Transverse colon (tissue), 4 donors: ENCODE data around the gene ERCC4. TPM values are rescaled to one million over a fixed set of nuclear protein-coding genes. Genes with fewer than 3 reads are reported as not detected.

Experiments used
- DNase-seq: peaks from one replicate; pipeline ENCODE4 v3.0.0-alpha.2; 2019
- H3K27ac ChIP-seq, 4 donors: fragments of 200-600 bp; sonication (generic); 2 replicates each; pipeline ENCODE4 v1.5.1; 2016 to 2018; ENCODE audit warnings: inconsistent platforms in 4 of 4
- H3K27me3 ChIP-seq: fragments of 200-600 bp; sonication (generic); 2 replicates; pipeline ENCODE4 v1.5.1; 2017; ENCODE audit warnings: inconsistent platforms
- H3K36me3 ChIP-seq, 4 donors: fragments of 200-600 bp; sonication (generic); 2 replicates each; pipeline ENCODE4 v1.5.1; 2017 to 2019; ENCODE audit warnings: inconsistent platforms in 4 of 4
- H3K4me1 ChIP-seq, 4 donors: fragments of 200-600 bp; sonication (generic); 2 replicates each; pipeline ENCODE4 v1.5.1; 2017 to 2020; ENCODE audit warnings: inconsistent platforms in 4 of 4
- H3K4me3 ChIP-seq, 4 donors: fragments of 200-600 bp; sonication (generic); 1 replicate in 1 of 4; 2 replicates in 3 of 4; pipeline versions ENCODE4 v1.5.1 to v1.6.1; 2017 to 2019; ENCODE audit warnings: inconsistent platforms in 4 of 4
- H3K9me3 ChIP-seq, 2 donors: fragments of 200-600 bp; sonication (generic); 2 replicates each; pipeline ENCODE4 v1.5.1; 2017 to 2019; ENCODE audit warnings: inconsistent platforms in 2 of 2
- CTCF ChIP-seq, 5 experiments: fragments of 200-600 bp in 3 of 5; fragments of 450-650 bp in 2 of 5; sonication (generic) in 3 of 5; IDR thresholded peaks; 1 replicate in 2 of 5; 2 replicates in 3 of 5; pipeline ENCODE4 v1.5.1; 2016 to 2017; ENCODE audit warnings: antibody characterized with exemption in 5 of 5, inconsistent platforms in 3 of 5, mild to moderate bottlenecking in 2 of 5, moderate library complexity in 1 of 5
- EP300 ChIP-seq: sonication (generic); formaldehyde crosslinking; IDR thresholded peaks from one replicate; pipeline ENCODE4 v1.6.1; 2017; ENCODE audit warnings: antibody characterized with exemption, low read depth
- POLR2A ChIP-seq: fragments of 450-650 bp; IDR thresholded peaks from one replicate; pipeline ENCODE4 v1.6.1; 2016; ENCODE audit warnings: antibody characterized with exemption, mild to moderate bottlenecking, moderate library complexity
- POLR2AphosphoS5 ChIP-seq, 3 donors: sonication (generic); formaldehyde crosslinking; IDR thresholded peaks; one replicate each; pipeline ENCODE4 v1.6.1; 2016; ENCODE audit warnings: antibody characterized with exemption in 3 of 3
- WGBS, 2 donors: methylation state at CpG; one replicate each; pipeline ENCODE4 v1.1.5; 2018; ENCODE audit warnings: low coverage in 1 of 2; 5-methylcytosine and 5-hydroxymethylcytosine counted together
- in situ Hi-C, 4 donors: fragments of 200-750 bp; cut with MboI; loops; one replicate each; pipeline versions ENCODE4 v1.15.0 to v1.15.1; 2017; ENCODE audit warnings: low sequenced_read_pairs in 3 of 4, low pct_ligation_motif_present in 1 of 4, low pct_unique_long_range_greater_than_20kb in 1 of 4
- intact Hi-C: fragments of 100-400 bp; cut with DNase I; formaldehyde crosslinking; loops from one replicate; pipeline ENCODE4 v1.15.1; 2023; ENCODE audit warnings: low total_unique reads
- total RNA-seq, 4 donors: library from RNA; depleted of rRNA; stranded (reverse); fragments of >200 nt; gene quantifications; one replicate each; pipeline ENCODE4 v1.1.0, GENCODE V29; 2016

ERCC4 gene
- total RNA-seq, 4 donors from 2014 or later = 3.8 to 14.1 (median 4.8) TPM

GRCh38 chr16:13944816-13945215, 24.9 kb downstream of the ERCC4 start:
- H3K4me1 ChIP-seq = no peaks in the 10 kb centered on the region
- WGBS, 2 donors = 71 to 82% methylated on average over 4 of the region's 4 CpGs
- no peak for TF ChIP-seq POLR2AphosphoS5 (IDR thresholded peaks at IDR 0.05)
- no peak for TF ChIP-seq CTCF (IDR thresholded peaks at IDR 0.05)
- no peak for TF ChIP-seq EP300
- TF ChIP-seq POLR2A = no peak
- in situ Hi-C loops = loop anchor here in 3 of 4 donors (25.0 kb wide), 2 partner anchors 292 to 592 kb away; no protein-coding TSS in a partner anchor
- no peak for DNase-seq
- H3K4me3 ChIP-seq = no peak overlapping the region
- H3K9me3 ChIP-seq = no peaks in the 10 kb centered on the region
- no peak overlapping the region for H3K27ac ChIP-seq
- intact Hi-C loops = no loop called here
- H3K27me3 ChIP-seq = no peaks in the 10 kb centered on the region
- H3K36me3 ChIP-seq = peaks cover 0 to 13% (median 5%) of the 10 kb centered on the region in 4 donors

GRCh38 chr16:13945744-13946485, 26.0 kb downstream of the ERCC4 start:
- peaks cover 0 to 13% (median 5%) of the 10 kb centered on the region in 4 donors for H3K36me3 ChIP-seq
- 85 to 94% methylated on average over 8 to 9 of the region's 9 CpGs for WGBS, 2 donors
- in situ Hi-C loops (loop anchor here in 3 of 4 donors (25.0 kb wide), 2 partner anchors 291 to 591 kb away; no protein-coding TSS in a partner anchor), intact Hi-C loops (no loop called here)
- no peaks in the 10 kb centered on the region for H3K9me3 ChIP-seq
- no peaks in the 10 kb centered on the region for H3K27me3 ChIP-seq
- no peaks in the 10 kb centered on the region for H3K4me1 ChIP-seq
- H3K4me3 ChIP-seq = no peak overlapping the region
- no peak overlapping the region for H3K27ac ChIP-seq
- no peak for TF ChIP-seq EP300
- DNase-seq = no peak

- in situ Hi-C loops (loop anchor here in 3 of 4 donors (25.0 kb wide), 2 partner anchors 289 to 589 kb away; no protein-coding TSS in a partner anchor), intact Hi-C loops (no loop called here)
- TF ChIP-seq CTCF (IDR thresholded peaks at IDR 0.05) (no peak), POLR2A (no peak), POLR2AphosphoS5 (IDR thresholded peaks at IDR 0.05) (no peak), EP300 (no peak)
- Histone ChIP-seq H3K27ac (no peak overlapping the region), H3K9me3 (no peaks in the 10 kb centered on the region), H3K4me3 (no peak overlapping the region), H3K27me3 (no peaks in the 10 kb centered on the region), H3K4me1 (no peaks in the 10 kb centered on the region), H3K36me3 (peaks cover 0 to 13% (median 5%) of the 10 kb centered on the region in 4 donors)
- WGBS, 2 donors = 90 to 92% methylated on average over 9 of the region's 9 CpGs
- DNase-seq = no peak
Measured at GRCh38 chr16:13948086-13948485, 28.1 kb downstream of the ERCC4 start.

- H3K4me1 ChIP-seq = no peaks in the 10 kb centered on the region
- H3K4me3 ChIP-seq = no peak overlapping the region
- H3K27me3 ChIP-seq = no peaks in the 10 kb centered on the region
- no peak for TF ChIP-seq CTCF (IDR thresholded peaks at IDR 0.05)
- TF ChIP-seq POLR2A = no peak
- TF ChIP-seq POLR2AphosphoS5 (IDR thresholded peaks at IDR 0.05) = no peak
- no peak for TF ChIP-seq EP300
- no peak for DNase-seq
- peaks cover 0 to 13% (median 5%) of the 10 kb centered on the region in 4 donors for H3K36me3 ChIP-seq
- no peaks in the 10 kb centered on the region for H3K9me3 ChIP-seq
- H3K27ac ChIP-seq = no peak overlapping the region
- in situ Hi-C loops (no loop called here), intact Hi-C loops (no loop called here)
- WGBS, 2 donors = 85 to 88% methylated on average over 5 of the region's 5 CpGs
Measured at GRCh38 chr16:13950821-13951547, 31.0 kb downstream of the ERCC4 start.
